T-helper 1 cell treated with Interleukin-12 subunit alpha and Interleukin-12 subunit beta and Interleukin-4 antibody, amounts not matched to agents 30 ng/mL and 1 ng/mL, for 36 hours (primary cell): Measurements from ENCODE around the gene TDP1. TPM values are rescaled to one million over a fixed set of nuclear protein-coding genes. Genes with fewer than 3 reads are reported as not detected.

Experiments used
- intact Hi-C: fragments of 100-400 bp; cut with micrococcal nuclease; formaldehyde crosslinking; loops from one replicate; pipeline ENCODE4 v1.15.1; 2024
- total RNA-seq: library from RNA; stranded (reverse); gene quantifications from 2 replicates; pipeline ENCODE4 v1.2.3, GENCODE V29; 2022

The TDP1 gene
- total RNA-seq: 56.3 and 60.5 TPM in 2 replicates

DNA sequence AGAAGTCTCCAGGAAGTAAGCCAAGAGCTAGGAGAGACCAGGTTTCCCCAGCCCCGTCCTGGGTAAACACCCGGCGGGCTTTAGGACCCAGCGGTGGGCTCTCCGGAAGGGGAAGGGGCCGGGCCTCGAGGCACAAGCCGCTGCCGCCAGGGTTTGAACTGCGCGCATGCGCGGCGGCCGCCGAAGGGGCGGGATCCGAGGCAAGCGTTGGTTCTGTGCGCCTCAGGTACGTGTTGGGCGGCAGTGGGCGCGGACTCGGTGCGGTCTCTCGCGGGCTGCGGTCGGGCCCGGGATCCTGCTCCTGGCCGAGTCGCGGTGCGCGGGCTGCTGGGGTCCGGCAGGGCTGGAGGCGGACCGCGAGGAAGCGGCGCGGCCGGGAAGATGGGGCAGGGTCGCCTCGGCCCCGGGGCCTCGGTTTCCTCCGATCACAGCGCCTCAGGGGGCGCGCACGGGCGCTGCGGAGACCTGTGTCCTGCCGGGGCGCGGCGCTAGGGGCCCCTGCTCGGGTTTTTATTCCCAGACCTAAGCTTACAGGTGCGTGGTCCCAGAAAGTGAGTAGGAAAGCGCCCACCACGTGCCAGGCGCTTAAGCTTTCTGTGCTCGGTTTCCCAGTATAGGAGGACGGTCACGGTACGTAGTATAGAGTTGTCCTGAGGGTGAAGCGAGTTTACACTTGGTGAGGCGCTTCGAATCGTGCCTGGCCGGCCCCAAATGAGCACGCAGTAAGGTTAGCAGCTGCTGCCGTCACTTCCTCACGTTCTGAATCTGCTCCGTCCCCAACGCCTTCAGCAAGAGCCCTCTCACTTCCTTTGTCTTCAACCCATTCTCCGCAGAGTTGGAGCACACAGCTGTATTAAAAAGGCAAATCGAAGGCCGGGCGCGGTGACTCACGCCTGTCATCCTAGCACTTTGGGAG, at the start of gene TDP1:
TDP1 (plus strand) TSS at position 183 of the 916 bp plus-strand sequence. CDS start 7,188 bp downstream, outside the sequence.
- intact Hi-C loops: loop anchor here (1.0 to 10.0 kb wide), 14 partner anchors 106 to 1963 kb away; partner anchors contain the start of genes CCDC88C, EML5, FOXN3 and GALC

DNA sequence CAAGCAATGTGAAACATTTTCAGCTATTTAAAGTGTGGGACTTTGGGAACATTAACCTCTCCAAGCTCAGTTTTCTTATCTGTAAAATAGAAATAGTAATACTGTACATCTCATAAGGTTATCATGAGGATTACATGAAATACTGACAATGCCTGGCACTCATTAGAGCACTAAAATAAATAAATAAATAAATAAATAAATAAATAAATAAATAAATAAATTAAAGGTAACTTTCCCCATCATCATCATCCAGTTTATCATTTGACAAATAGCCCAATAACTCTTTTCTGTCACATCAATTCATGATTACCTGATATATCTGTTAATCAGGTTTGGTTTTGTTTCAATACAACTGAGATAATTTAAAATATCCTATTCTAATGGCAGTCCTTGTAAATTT, 49.7 kb upstream of the TDP1 start:
- intact Hi-C loops: no loop called here

DNA sequence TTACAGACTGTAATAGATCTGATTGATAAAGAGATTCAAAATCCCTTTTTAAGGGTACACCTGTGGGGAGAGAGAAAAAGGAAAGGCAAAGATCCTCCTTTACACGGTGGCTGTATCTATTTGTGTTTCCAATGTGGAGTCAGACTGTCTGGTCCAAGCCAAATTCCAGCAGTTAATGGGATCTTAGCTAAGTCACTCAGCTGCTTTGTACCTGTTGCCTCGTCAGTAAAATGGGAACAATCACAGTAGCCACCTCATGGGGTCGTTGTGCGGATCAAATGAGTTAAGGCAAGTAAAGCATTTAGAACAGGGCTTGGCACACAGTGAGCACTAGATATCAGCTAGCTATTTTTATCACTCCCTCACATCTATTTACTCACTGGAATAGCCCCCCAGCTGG, 48.1 kb upstream of the TDP1 start:
- intact Hi-C loops: no loop called here

DNA sequence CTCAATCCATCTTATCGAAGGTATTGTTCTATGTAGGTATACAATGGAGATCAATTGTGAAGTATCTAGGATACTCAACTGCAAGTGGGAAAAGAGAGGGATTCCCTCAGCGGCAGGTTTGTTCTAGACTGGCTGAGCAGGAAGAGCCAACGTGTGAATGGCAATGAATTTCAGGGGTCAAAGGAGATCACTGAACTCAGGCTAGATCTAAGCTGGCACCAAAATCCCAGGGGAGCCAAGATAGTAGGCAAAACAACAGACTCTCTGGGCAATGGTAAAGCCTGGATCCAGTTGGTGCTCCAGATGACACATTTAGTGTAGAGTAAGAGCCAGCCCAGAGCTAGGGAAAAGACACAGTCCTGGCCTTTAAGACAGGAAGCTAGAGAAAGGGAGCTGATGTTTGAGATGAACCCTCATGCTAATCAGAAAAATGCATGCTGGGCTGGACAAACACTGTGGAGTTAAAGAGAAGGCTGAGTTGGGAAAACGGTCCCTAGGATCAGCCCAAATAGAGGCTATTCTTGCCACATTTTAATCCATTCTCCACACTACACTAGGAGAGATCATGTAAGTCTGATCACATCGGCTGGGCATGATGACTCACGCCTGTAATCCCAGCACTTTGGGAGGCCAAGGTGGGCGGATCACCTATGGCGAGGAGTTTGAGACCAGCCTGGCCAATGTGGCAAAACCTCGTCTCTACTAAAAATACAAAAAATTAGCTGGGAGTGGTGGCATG, 46.8 kb upstream of the TDP1 start:
- intact Hi-C loops: no loop called here

DNA sequence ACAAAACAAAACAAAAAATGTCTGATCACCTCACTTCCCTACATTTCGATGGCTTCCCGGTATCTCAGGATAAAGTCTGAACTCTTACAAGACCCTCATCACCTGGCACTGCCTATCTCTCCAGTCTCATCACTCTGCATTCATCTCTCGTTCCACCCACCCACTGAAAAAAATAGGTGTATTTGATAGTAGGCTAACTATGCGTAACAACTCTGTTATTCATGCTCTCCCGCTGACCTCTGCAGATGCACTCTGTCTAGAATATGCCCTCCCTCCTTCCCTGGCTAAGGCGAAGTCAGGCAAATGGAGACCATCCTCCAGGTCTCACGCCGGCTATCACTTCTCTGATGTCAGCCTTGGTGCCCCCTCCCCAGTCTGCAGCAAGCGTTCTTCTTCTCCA, 46.1 kb upstream of the TDP1 start:
- intact Hi-C loops: no loop called here

DNA sequence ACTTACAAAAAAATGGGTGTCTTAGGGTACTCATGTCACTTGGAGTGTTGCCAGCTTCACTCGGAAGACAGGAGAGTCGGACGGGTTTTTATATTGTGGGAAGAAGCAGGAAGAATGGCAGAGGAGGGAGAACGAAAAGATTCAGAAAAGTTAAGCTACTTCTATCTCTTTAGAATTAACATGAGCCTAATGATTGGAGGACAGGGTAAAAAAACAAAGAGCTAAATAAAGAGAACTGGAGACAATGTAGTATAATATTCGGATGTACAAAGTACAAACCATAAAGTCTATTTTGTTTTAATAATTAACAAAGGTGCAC, 45.1 kb upstream of the TDP1 start:
- intact Hi-C loops: no loop called here

DNA sequence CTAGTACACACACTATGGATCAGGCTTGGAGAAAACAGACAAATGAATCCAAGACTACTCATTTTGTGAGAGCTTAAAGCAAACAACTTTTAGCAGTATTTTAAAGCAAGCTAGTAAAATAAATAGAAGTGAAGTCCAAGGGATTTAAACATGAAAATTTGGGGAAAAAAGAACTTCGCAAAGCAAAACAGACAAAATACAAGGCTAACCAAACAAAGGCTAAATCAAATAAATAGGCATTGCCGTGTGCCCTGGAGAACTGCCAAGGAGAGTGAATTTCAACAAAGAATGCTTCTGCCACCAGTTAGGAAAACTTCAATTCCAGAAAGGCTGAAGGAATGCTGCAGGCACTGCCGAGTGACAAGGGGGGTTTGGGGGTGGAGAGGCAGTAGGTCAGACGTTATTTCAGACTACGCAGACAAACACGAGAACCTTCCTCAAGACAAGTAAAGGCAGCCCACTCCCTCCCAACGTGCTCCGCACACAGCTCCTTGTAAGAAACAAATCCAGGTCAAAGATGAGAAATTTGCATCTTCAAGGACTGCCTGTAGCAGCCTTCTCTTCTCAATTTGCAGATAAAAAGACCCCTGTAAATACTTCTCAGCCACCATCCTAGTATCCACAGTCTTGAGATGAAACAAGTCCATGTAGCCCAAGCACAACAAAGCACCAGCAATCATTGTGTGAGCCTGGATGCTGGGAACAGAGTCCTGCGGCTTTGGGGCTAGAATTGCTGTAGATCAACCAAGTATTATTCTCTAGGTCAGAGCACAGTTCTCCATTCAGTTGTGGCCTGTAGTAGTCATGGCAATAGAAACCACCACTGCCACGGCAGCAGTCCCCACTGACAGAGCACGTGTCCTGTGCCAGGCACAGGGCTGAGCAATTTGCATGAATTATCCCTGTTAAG, 44.5 kb upstream of the TDP1 start:
- intact Hi-C loops: no loop called here

DNA sequence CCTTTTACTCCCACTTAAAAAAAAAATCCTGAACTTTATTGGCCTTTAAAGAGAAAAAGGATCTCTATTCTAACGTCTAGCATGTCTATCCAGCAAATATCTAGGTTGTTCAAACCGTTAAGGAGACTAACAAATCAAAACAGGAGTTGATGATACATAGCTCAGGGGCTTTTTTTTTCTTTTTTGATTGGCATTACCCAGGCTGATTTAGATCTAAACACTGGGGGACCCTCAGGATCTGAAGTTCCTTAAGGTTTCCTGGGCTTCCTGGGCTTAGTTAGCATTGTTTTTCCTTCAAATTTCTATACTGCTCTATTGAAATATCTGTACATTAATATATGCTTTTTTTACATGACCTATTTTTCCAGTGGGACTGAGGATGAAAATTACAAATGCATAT, 43.5 kb upstream of the TDP1 start:
- intact Hi-C loops: no loop called here

DNA sequence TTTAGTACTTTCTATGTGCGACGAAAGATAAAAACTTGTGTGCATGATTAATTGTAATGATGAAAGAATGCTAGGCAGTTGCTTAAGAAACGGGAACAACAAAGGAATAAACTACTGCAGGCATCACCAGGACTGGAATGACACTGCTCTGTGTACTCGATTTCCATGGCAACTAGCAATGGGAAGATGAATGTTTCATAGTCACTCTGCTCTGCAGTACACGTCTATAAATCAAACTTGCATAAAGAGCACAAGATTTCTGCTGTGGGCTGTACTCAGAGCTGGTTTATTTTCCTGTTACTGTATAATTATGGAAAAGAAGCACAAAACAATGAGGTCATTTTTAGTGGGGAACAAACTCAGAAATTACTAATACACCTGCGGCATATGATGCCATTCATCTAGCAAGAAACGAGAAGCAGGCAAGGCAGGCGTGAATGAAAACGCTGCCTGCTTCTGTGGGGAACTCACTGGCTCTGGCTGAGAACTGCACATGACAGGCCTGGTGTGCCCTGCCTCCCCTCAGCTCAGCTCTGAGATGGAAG, 43.0 kb upstream of the TDP1 start:
- intact Hi-C loops: no loop called here

DNA sequence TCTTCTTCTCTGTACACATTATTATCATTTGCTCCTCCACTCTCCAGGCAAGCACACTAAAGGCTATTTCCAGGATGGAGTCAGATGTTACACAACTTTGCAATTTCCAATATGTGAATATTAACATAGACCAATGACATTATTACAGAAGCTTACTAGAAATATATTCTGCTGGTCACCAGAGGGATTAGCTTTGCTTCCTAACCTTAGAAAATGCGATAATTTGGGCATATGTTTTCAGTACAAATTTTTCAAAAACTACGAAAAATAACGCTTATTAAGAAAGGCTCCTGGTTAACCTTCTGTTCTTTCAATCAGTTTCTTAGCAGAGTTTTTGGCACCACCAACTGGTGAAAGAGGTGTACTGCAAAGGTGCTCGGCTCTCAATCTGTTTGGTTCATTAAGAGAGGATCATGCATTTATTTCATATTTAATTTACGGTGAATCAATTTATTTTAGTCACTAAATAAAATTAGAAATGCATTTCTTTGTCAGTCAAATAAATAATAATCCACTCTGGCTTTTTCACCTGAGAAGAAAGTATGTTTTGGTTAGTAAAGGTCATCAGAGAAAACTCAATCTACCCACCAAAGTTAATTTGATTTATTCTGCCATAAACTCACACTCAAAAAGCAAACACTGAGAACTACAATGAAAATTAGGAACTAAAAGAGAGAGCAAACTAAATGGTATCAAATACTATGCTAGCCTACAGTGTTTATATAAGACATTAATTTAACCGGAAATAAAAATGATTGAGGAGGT, 40.4 kb upstream of the TDP1 start:
- intact Hi-C loops: loop anchor here (1.0 to 2.0 kb wide), 8 partner anchors 148 to 1423 kb away; partner anchors contain the start of gene FOXN3

DNA sequence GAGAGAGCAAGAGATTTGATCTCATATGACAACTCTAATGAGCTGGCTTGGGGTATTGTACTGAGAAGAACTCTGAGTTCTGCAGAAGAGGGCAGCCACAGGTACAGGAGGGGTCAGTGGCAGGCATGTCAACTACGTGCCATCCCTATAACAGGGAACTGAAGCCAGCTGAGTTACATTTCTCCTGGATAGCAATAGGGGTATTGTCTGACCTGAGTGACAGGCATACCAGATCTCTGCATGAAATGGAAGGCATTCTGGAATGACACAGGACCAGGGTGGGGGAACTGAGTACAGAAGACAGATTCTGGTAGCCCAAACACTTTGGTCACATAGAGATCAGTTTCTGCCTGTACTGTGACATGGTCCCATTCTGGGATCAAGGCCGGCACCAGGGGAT, 37.0 kb upstream of the TDP1 start:
- intact Hi-C loops: no loop called here

DNA sequence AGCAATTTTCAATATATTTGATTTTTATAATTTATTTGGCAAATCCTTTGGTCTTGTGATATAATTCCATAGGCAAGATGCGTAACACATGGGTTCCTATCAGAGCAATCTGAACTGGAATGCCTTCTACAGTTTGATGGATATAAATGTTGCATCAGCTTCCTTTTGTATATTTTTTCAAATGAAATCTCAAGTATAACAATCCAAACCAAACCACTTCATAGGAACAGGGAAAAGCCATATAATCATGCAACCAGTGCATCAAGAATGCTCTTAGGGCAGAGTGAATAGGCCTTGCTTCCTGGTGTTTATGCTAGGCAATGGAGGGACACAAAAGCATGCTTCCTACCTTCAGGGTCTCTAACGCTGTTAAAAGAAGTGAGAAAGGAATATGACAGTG, 35.7 kb upstream of the TDP1 start:
- intact Hi-C loops: no loop called here

DNA sequence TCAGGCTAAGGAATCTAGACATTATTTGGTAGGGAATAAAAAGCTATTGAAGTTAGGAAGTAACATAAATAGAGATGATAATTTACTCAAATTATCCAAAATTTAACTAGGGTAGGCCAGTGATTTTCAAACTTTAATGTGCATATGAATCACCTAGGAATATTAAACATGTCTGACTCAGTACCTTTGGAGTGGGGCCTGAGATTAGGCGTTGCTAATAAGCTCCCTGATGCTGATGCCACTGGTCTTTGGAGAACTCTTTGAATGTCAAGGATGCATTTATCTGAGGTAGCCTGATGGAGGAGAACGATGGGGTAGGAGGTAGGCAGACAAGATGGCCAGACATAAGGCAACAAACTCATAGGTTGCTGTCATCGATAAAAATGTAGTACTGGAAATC, 34.4 kb upstream of the TDP1 start:
- intact Hi-C loops: no loop called here

DNA sequence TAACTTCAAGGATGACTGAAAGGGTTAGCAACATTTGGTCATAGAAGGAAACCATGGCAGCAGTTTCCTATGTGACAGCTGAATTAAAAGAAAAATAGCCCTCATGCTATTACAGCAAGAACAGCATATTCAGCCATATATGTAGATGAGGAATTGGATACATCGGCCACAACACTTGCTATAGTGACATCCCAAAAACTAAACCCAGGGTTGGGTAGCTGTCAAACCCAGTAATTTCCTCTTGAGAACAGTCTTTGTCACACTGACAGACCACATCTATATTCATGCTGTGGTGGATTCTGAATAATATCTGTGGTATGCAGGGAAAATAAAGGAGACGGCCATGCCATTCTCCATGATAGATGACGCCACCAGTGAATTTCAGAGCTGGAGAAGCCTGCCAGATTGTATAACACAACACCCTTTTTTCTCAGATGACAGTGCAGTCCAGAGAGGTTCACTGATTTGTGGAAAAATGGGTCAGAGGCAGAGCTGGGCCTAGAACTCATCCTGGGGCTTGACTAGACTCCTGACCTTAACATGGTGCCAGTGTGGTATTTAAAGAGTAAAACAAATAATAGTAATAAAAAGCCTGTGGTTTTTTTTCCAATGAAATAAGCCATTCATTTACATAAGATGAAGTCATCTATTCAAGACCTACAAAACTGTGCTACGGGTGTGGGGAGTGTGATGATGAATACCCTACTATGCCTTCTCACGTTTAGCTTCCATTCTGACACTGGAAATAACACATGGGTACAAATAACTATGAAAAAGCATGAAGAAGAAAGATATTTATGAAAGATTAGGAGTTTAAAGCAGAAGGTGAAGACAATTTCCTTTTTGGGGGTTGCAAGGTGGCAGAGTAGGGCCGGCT, 33.5 kb upstream of the TDP1 start:
- intact Hi-C loops: no loop called here

DNA sequence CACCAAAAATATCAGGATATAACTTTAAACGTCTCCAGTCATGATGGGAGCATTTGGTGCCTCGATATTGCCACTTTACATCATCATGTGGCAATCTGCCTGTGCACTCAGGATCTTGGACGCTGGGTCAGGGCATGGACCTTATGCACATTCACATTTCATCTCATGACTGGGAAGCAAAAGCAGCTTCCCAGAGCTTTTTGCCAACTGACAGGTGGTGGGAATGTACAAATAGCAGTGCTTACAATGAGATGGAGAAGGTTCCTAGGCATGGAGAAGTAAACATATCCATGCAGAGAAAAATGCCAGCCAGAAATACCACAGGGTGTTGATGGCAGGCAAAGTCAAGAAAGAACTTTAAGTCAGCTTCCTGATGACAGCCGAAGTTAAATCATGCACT, 31.5 kb upstream of the TDP1 start:
- intact Hi-C loops: no loop called here

DNA sequence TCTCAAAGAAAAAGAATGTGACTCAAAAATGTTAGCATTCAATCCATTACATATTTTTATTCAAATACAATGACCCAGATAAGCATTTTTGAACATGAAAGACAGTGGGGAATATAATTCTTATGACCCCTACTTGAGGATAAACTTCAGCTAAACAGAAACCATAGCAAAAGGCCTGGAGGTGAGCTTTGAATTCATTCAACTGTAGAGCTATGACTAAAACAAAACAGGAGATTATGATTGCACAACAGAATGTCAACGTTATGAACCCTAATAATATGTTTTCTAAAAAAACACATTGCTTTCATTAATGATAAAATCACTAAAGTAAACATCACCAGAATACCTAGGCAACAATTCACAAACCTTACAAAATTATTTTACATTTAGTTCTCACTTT, 29.0 kb upstream of the TDP1 start:
- intact Hi-C loops: no loop called here

DNA sequence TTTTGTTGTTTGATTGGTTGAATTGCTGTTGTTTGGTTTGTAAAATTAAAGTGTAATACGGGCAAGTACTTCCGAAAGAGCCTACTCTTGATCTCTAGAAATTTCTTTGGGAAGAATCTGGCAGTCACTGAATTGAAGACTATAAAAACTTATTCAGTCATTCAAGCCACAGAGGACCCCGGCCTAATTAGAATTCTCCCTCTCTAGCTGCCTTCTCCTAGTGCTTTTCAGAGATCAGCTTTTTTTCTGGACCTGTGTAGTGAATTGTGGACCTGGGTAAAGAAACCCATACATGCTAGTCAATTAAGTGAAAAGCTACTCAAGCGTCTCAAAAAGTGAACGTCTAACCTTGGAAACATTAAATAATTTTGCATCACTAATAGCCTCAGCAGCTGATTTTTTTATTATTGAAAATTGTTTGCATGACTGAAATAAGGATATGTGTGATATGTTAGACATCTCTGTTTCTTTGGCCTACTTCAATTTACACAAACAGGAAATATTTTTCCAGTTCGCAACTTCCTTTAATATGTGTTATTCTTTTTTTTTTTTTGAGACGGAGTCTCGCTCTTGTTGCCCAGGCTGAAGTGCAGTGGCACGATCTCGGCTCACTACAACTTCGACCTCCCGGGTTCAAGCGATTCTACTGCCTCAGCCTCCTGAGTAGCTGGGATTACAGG, 28.4 kb upstream of the TDP1 start:
- intact Hi-C loops: no loop called here

DNA sequence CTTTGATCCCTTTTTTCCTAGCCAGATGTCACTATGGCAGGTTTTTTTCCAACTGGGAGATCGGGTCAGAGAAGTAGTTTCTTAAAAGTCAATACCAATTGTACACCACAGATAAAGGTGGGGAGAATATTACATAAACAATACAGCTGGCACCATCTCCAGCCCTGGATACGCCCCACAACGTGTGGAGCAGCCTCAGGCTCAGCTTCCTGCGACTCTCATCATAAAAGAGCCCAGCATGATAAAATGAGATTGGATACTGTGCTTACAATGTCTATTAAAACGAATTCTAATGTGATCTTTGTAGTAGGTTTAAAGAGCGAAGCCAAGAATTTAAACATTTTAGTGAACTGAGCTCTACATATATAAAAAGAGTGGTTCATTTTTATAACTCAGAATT, 22.7 kb upstream of the TDP1 start:
- intact Hi-C loops: no loop called here

DNA sequence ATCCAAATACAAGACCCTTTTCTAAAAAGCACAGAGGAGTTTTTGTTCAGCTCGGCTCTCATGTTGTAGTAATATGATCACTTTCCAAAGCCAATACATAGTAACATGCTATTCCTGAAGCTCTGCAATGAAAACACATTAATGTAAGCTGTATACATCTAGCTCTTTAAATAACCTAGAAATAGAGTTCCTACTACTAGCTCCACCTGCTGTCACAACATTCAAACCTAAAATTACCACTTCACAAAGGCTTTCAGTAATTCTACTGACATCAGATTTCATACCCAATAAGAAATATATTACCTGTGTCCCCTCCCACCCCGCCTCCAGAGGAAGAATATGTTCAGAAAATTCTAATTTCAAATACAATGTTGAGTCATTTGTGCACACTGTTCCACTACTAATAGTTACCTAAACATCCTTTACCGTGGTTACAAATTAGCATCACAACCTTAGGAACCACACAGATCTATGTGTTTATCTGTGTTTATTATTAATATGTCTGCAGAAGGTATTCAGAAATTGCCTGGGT, 19.0 kb upstream of the TDP1 start:
- intact Hi-C loops: no loop called here
